Nephron progenitor cell (in vitro differentiated cells): ENCODE results near the gene CCNY.
"Not testable (repeated sequence)": the region's sequence is repeated elsewhere in the genome, so short reads cannot be mapped to it uniquely, and the experiment has no call there.

Experiments used
- DNase-seq: peaks from one replicate; pipeline ENCODE4 v3.0.0; 2021
- H3K27ac Mint-ChIP-seq: 2 replicates; pipeline ENCODE4 v1.8.0; 2021; ENCODE audit warnings: mild to moderate bottlenecking, moderate library complexity, mixed read lengths
- H3K27me3 Mint-ChIP-seq: 2 replicates; pipeline ENCODE4 v1.8.0; 2021; ENCODE audit warnings: mild to moderate bottlenecking, low read depth, mixed read lengths; ENCODE audit not compliant: poor library complexity
- H3K36me3 Mint-ChIP-seq: 2 replicates; pipeline ENCODE4 v1.8.0; 2021; ENCODE audit warnings: low read depth, mixed read lengths
- H3K4me1 Mint-ChIP-seq: 2 replicates; pipeline ENCODE4 v1.8.0; 2021; ENCODE audit warnings: mixed read lengths
- H3K4me3 Mint-ChIP-seq: 2 replicates; pipeline ENCODE4 v1.8.0; 2021; ENCODE audit warnings: mild to moderate bottlenecking, moderate library complexity, mixed read lengths
- H3K9me3 Mint-ChIP-seq: 2 replicates; pipeline ENCODE4 v1.8.0; 2021; ENCODE audit warnings: mild to moderate bottlenecking, moderate library complexity, mixed read lengths
- CTCF ChIP-seq: fragments of 200-600 bp; sonication (generic); IDR thresholded peaks from 2 replicates; pipeline ENCODE4 v1.5.0; 2021; ENCODE audit warnings: antibody characterized with exemption

Gene CCNY

DNA sequence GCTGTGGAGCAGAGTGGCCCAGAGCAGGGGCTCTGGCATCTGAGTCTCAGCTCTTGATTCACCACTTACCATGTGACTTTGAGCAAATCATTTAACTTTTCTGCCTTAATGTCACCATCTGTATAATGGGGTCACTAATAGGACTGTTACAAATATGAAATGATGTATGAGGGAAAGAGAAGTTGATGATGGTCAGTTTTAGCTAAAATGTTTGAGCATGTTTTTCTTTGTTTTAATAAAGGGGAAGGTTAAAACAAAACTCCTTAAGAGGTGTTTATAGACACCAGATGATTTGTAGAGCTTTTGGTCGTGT is 81.0 kb downstream of the CCNY start:
- no peak for TF ChIP-seq CTCF
- H3K9me3 Mint-ChIP-seq: no peaks in the 10 kb centered on the region
- H3K27me3 Mint-ChIP-seq: peaks cover 5% of the 10 kb centered on the region
- H3K4me3 Mint-ChIP-seq: no peak overlapping the region
- H3K27ac Mint-ChIP-seq: no peak overlapping the region
- H3K36me3 Mint-ChIP-seq: no peaks in the 10 kb centered on the region
- no peak for DNase-seq
- H3K4me1 Mint-ChIP-seq: peaks cover 56% of the 10 kb centered on the region

DNA sequence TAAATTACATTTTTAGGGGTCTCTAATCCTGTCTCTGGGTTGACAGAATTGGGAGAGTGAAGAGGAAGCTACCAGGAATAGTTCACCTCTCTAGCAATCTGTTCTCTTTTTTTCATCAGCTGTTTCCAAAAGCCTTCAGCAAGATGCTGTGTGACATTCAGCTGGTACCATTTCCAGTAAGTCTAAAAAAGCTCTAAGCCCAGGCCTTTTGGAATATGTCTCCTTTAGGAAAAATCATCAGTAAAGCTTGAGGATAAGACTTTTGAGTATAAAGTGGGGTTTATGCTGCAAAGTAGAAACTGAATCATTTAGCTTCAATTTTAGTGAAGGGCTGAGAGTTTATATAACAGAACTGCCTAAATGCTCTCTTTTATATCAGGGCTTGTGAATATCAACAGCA is 81.5 kb downstream of the CCNY start:
- no peak for DNase-seq
- Mint-ChIP-seq H3K27me3 (peaks cover 5% of the 10 kb centered on the region), H3K4me1 (peaks cover 60% of the 10 kb centered on the region), H3K4me3 (no peak overlapping the region), H3K36me3 (no peaks in the 10 kb centered on the region), H3K27ac (no peak overlapping the region), H3K9me3 (no peaks in the 10 kb centered on the region)
- no peak for TF ChIP-seq CTCF

DNA sequence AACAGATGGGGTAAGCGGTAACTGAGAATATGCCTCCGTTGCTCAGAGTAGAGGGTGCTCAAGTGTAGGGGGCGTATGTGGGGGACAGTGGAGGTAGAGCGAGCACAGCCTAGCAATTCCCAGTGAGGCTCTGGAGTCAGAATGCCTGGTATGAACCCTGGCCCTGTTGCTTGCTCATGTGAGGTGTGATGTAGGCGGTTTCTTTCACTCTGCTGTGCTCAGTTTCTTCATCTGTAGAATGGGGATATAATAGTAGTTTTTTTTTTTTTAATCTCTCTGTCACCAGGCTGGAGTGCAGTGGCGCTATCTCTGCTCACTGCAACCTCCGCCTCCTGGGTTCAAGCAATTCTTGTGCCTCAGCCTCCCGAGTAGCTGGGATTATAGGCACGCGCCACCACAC is 82.3 kb downstream of the CCNY start:
- H3K9me3 Mint-ChIP-seq, H3K27ac Mint-ChIP-seq, H3K4me3 Mint-ChIP-seq: not testable (repeated sequence)

GRCh38 chr10:35420044-35420443 is 83.7 kb downstream of the CCNY start:
- H3K4me1 Mint-ChIP-seq: peaks cover 51% of the 10 kb centered on the region
- peaks cover 5% of the 10 kb centered on the region for H3K27me3 Mint-ChIP-seq
- no peak for DNase-seq
- TF ChIP-seq CTCF: no peak
- H3K9me3 Mint-ChIP-seq: no peaks in the 10 kb centered on the region
- no peak overlapping the region for H3K4me3 Mint-ChIP-seq
- H3K36me3 Mint-ChIP-seq: no peaks in the 10 kb centered on the region
- H3K27ac Mint-ChIP-seq: peak overlapping the region; percentile 5

More for the DNA sequence above, 82.3 kb downstream of the CCNY start:
- H3K36me3 Mint-ChIP-seq, H3K27me3 Mint-ChIP-seq, DNase-seq: not testable (repeated sequence)
- peaks cover 60% of the 10 kb centered on the region for H3K4me1 Mint-ChIP-seq

DNA sequence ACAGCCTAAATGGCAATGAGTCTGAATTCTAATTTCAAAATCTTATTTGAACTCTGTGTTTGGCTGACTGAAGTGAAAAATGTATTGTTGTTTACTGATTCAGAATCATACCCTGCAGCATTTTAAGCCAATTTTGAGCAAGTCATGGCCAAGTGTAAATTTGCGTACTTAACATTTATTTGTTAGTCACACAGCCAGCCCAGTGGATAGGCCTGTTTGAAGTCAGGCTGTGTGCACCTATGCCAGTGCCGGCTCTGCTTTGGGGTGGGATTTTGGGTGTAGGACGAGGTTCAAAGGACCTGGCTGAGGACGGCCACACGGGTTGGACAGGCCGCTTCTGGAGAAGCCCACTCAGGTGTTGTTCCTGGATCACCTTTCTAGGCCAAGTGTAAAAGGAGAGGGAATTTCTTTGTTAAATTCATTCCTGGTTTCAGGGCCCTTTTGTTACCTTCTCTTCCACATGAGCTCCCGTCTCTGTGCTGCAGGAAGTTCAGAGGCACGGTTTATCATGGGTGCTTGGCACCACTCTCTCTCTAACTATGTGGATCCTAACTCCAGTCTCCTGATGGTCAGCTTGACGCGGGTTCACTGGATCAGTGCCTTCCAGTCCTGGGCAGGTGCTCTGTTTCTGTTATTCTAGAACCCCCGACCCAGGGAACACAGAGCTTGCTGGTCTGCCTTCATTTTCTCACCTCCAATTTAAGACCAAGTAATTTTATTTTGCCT is 84.7 kb downstream of the CCNY start:
- Mint-ChIP-seq H3K4me1 (peaks cover 47% of the 10 kb centered on the region), H3K36me3 (no peaks in the 10 kb centered on the region), H3K27me3 (peaks cover 5% of the 10 kb centered on the region), H3K27ac (peak overlapping the region; percentile 81), H3K9me3 (no peaks in the 10 kb centered on the region), H3K4me3 (peak overlapping the region; percentile 10)
- no peak for DNase-seq
- no peak for TF ChIP-seq CTCF

GRCh38 chr10:35421553-35422178 is 85.4 kb downstream of the CCNY start:
- no peak for DNase-seq
- H3K4me3 Mint-ChIP-seq: peak overlapping the region; percentile 10
- H3K36me3 Mint-ChIP-seq: no peaks in the 10 kb centered on the region
- no peaks in the 10 kb centered on the region for H3K9me3 Mint-ChIP-seq
- peak overlapping the region; percentile 81 for H3K27ac Mint-ChIP-seq
- peaks cover 43% of the 10 kb centered on the region for H3K4me1 Mint-ChIP-seq
- peaks cover 5% of the 10 kb centered on the region for H3K27me3 Mint-ChIP-seq
- TF ChIP-seq CTCF: no peak
